ENCODE data around the gene MOB3B.

Gene MOB3B

GRCh38 chr9:27336126-27336525, 193.5 kb downstream of the MOB3B start:
- Histone ChIP-seq H3K36me3 (no peaks in the 10 kb centered on the region), H3K4me1 (peaks cover 10 to 56% (median 48%) of the 10 kb centered on the region in 4 donors), H3K9me3 (no peaks in the 10 kb centered on the region), H3K27ac (peak overlapping the region in 1 of 2 donors; percentile 66), H3K4me3 (no peak overlapping the region), H3K27me3 (no peaks in the 10 kb centered on the region)
- TF ChIP-seq CTCF (IDR thresholded peaks at IDR 0.05) = no peak
- no peak for DNase-seq
- intact Hi-C loops (cut with DNase I; ENCODE audit: low total_unique reads) = no loop called here

GRCh38 chr9:27335075-27335474, 194.5 kb downstream of the MOB3B start:
- no peak overlapping the region for H3K4me3 ChIP-seq
- TF ChIP-seq CTCF (IDR thresholded peaks at IDR 0.05) = no peak
- no peaks in the 10 kb centered on the region for H3K9me3 ChIP-seq
- intact Hi-C loops (cut with DNase I; ENCODE audit: low total_unique reads) = no loop called here
- no peak for DNase-seq
- H3K36me3 ChIP-seq = peaks cover 0 to 5% (median 3%) of the 10 kb centered on the region in 3 donors
- H3K27me3 ChIP-seq = no peaks in the 10 kb centered on the region
- H3K27ac ChIP-seq = no peak overlapping the region
- H3K4me1 ChIP-seq = peaks cover 7 to 45% (median 38%) of the 10 kb centered on the region in 4 donors

- no peaks in the 10 kb centered on the region for H3K9me3 ChIP-seq
- intact Hi-C loops (cut with DNase I; ENCODE audit: low total_unique reads) = loop anchor here (2.0 kb wide), 1 partner anchor 215 kb away; no protein-coding TSS in a partner anchor
- peak overlapping the region in 1 of 2 donors; percentile 2 for H3K27ac ChIP-seq
- peak; percentile 87 to 91 for TF ChIP-seq CTCF (IDR thresholded peaks at IDR 0.05)
- H3K4me1 ChIP-seq = peaks cover 6 to 29% (median 23%) of the 10 kb centered on the region in 4 donors
- peak; percentile 70 to 84 for DNase-seq
- no peaks in the 10 kb centered on the region for H3K27me3 ChIP-seq
- no peak overlapping the region for H3K4me3 ChIP-seq
- H3K36me3 ChIP-seq = peaks cover 5 to 11% (median 7%) of the 10 kb centered on the region in 3 donors
Measured at GRCh38 chr9:27333241-27334052, 196.2 kb downstream of the MOB3B start.

DNA sequence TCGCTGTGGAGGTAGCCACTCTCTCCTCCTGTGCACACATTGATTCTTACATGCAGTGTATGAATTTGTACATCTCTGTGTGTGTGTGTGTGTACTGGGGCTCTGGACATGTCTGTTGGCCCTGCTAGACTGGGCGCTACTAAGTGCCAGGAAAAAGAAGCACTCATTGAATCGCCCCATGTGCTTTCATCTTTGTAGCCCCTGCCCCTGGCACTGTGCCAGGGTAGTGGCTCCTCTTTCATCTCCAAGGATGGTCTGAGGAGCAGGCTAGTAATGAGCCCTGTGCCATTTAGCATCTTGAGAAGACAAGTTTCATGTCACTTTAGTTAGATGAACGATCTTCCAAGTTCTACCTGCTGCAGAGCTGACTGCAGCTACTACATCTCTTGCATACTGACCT, 198.2 kb downstream of the MOB3B start:
- Histone ChIP-seq H3K27ac (no peak overlapping the region), H3K4me1 (peaks cover 0 to 9% (median 6%) of the 10 kb centered on the region in 4 donors), H3K4me3 (no peak overlapping the region), H3K27me3 (no peaks in the 10 kb centered on the region), H3K36me3 (peaks cover 5 to 11% (median 7%) of the 10 kb centered on the region in 3 donors), H3K9me3 (no peaks in the 10 kb centered on the region)
- TF ChIP-seq CTCF (IDR thresholded peaks at IDR 0.05) = no peak
- intact Hi-C loops (cut with DNase I; ENCODE audit: low total_unique reads) = no loop called here
- no peak for DNase-seq

DNA sequence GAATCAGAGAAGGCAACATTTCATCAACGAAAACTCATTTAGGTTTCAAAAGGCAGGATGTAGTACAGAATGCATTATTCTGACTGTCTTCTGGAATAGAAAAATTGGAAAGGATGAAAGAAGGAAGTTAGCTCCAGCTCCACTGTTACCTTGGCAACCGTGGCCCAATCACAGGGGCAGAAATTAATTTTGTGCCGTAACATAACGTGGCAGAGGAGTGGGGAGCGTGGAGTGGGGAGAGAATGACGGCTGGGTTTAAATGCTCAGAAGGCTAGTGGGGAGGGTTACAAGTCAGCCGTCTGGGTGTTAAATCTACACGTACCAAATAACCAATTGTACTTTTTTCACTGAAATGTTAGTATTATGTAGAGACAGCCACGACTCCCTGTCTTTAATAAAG, 200.3 kb downstream of the MOB3B start:
- H3K27ac ChIP-seq = no peak overlapping the region
- H3K4me1 ChIP-seq = peaks cover 0 to 9% (median 6%) of the 10 kb centered on the region in 4 donors
- peaks cover 5 to 11% (median 7%) of the 10 kb centered on the region in 3 donors for H3K36me3 ChIP-seq
- intact Hi-C loops (cut with DNase I; ENCODE audit: low total_unique reads) = no loop called here
- no peaks in the 10 kb centered on the region for H3K27me3 ChIP-seq
- H3K9me3 ChIP-seq = no peaks in the 10 kb centered on the region
- no peak for TF ChIP-seq CTCF (IDR thresholded peaks at IDR 0.05)
- DNase-seq = no peak
- H3K4me3 ChIP-seq = no peak overlapping the region
